ENCODE results near the gene TCN2.

Gene TCN2

GRCh38 chr22:30574095-30574981 is 32.6 kb upstream of the TCN2 start, which contains the start of gene GAL3ST1:
Gene GAL3ST1 (minus strand): TSS chr22:30574665. CDS start chr22:30557392, 17,273 bp downstream.
- no peak for TF ChIP-seq Cebpa-rat (IDR thresholded peaks at IDR 0.05)
- Histone ChIP-seq H3K9me3 (replicated peaks in 1 of 11) (no peaks in the 10 kb centered on the region), H3K27ac (no peak within 1 kb of the TSS), H3K36me3 (peaks cover 42 to 46% (median 44%) of the 10 kb centered on the region in 11 experiments), H3K9ac (no peak within 1 kb of the TSS), H4K20me1 (peaks cover 0 to 75% (median 61%) of the 10 kb centered on the region in 11 experiments; a peak in 20 of 22 replicates), H3K27me3 (peaks cover 3 to 17% (median 10%) of the 10 kb centered on the region in 11 experiments; a peak in 14 of 22 replicates), H3K4me1 (no peaks in the 10 kb centered on the region), H3K4me3 (no peak within 1 kb of the TSS), H3K4me2 (0 out of 22 replicates have a peak within 1 kb of the TSS, but pooled peaks of 1 of the 11 experiments have one; percentile 12)

GRCh38 chr22:30574997-30575671 is 31.8 kb upstream of the TCN2 start:
- Histone ChIP-seq H3K27ac (no peak overlapping the region), H3K27me3 (peaks cover 3 to 17% (median 10%) of the 10 kb centered on the region in 11 experiments; a peak in 14 of 22 replicates), H3K4me2 (0 out of 22 replicates have a peak overlapping the region, but pooled peaks of 1 of the 11 experiments have one; percentile 12), H3K9me3 (replicated peaks in 1 of 11) (no peaks in the 10 kb centered on the region), H3K36me3 (peaks cover 50 to 54% (median 52%) of the 10 kb centered on the region in 11 experiments), H3K9ac (no peak overlapping the region), H3K4me1 (no peaks in the 10 kb centered on the region), H3K4me3 (no peak overlapping the region), H4K20me1 (peaks cover 0 to 83% (median 69%) of the 10 kb centered on the region in 11 experiments; a peak in 20 of 22 replicates)
- no peak for TF ChIP-seq Cebpa-rat (IDR thresholded peaks at IDR 0.05)

GRCh38 chr22:30575859-30576258 is 31.1 kb upstream of the TCN2 start:
- H3K4me2 ChIP-seq = no peak overlapping the region
- no peak for TF ChIP-seq Cebpa-rat (IDR thresholded peaks at IDR 0.05)
- H3K9ac ChIP-seq = no peak overlapping the region
- H4K20me1 ChIP-seq = peaks cover 0 to 90% (median 73%) of the 10 kb centered on the region in 11 experiments; a peak in 20 of 22 replicates
- H3K27ac ChIP-seq = no peak overlapping the region
- peaks cover 57 to 61% (median 60%) of the 10 kb centered on the region in 11 experiments for H3K36me3 ChIP-seq
- peaks cover 3 to 17% (median 10%) of the 10 kb centered on the region in 11 experiments; a peak in 14 of 22 replicates for H3K27me3 ChIP-seq
- H3K4me3 ChIP-seq = no peak overlapping the region
- H3K4me1 ChIP-seq = no peaks in the 10 kb centered on the region
- no peaks in the 10 kb centered on the region for H3K9me3 ChIP-seq (replicated peaks in 1 of 11)

GRCh38 chr22:30578481-30578880 is 28.5 kb upstream of the TCN2 start:
- peaks cover 13 to 18% (median 17%) of the 10 kb centered on the region in 10 experiments for H3K4me1 ChIP-seq
- peaks cover 78 to 87% (median 83%) of the 10 kb centered on the region in 11 experiments for H3K36me3 ChIP-seq
- TF ChIP-seq Cebpa-rat (IDR thresholded peaks at IDR 0.05) = no peak
- H4K20me1 ChIP-seq = peaks cover 7 to 98% (median 88%) of the 10 kb centered on the region in 11 experiments; a peak in 21 of 22 replicates
- H3K27ac ChIP-seq = no peak overlapping the region
- no peak overlapping the region for H3K9ac ChIP-seq
- no peak overlapping the region for H3K4me3 ChIP-seq
- peaks cover 3 to 17% (median 10%) of the 10 kb centered on the region in 11 experiments; a peak in 14 of 22 replicates for H3K27me3 ChIP-seq
- H3K4me2 ChIP-seq = no peak overlapping the region
- H3K9me3 ChIP-seq (replicated peaks in 1 of 11) = no peaks in the 10 kb centered on the region

- TF ChIP-seq Cebpa-rat (IDR thresholded peaks at IDR 0.05) = no peak
- H3K27ac ChIP-seq = peak overlapping the region in 1 of 11 experiments; percentile 71; a peak in 1 of 22 replicates
- H3K4me3 ChIP-seq = no peak overlapping the region
- no peak overlapping the region; a peak in 1 of 22 replicates for H3K9ac ChIP-seq
- peaks cover 0 to 2% (median 0%) of the 10 kb centered on the region in 11 experiments; a peak in 3 of 22 replicates for H3K27me3 ChIP-seq
- no peaks in the 10 kb centered on the region for H3K9me3 ChIP-seq (replicated peaks in 1 of 11)
- H3K4me2 ChIP-seq = no peak overlapping the region
- H3K4me1 ChIP-seq = peaks cover 24 to 35% (median 32%) of the 10 kb centered on the region in 10 experiments
- H4K20me1 ChIP-seq = peaks cover 7 to 98% (median 82%) of the 10 kb centered on the region in 11 experiments; a peak in 19 of 22 replicates
- peaks cover 91 to 99% (median 96%) of the 10 kb centered on the region in 11 experiments for H3K36me3 ChIP-seq
These were observed 26.1 kb upstream of the TCN2 start for GRCh38 chr22:30580896-30581295.

- Histone ChIP-seq H4K20me1 (peaks cover 5 to 98% (median 78%) of the 10 kb centered on the region in 11 experiments; a peak in 18 of 22 replicates), H3K9me3 (replicated peaks in 1 of 11) (no peaks in the 10 kb centered on the region), H3K4me2 (peak overlapping the region in 10 of 11 experiments; percentile 72 to 90 (median 79); a peak in 19 of 22 replicates), H3K36me3 (peaks cover 91 to 99% (median 96%) of the 10 kb centered on the region in 11 experiments), H3K9ac (peak overlapping the region in 9 of 11 experiments; percentile 34 to 73 (median 66); a peak in 14 of 22 replicates), H3K27ac (peak overlapping the region in 9 of 11 experiments; percentile 53 to 74 (median 65); a peak in 17 of 22 replicates), H3K4me1 (peaks cover 24 to 35% (median 32%) of the 10 kb centered on the region in 10 experiments), H3K27me3 (no peaks in the 10 kb centered on the region), H3K4me3 (0 out of 20 replicates have a peak overlapping the region, but pooled peaks of 1 of the 10 experiments have one; percentile 24)
- TF ChIP-seq Cebpa-rat (IDR thresholded peaks at IDR 0.05) = no peak
These were observed 24.9 kb upstream of the TCN2 start for GRCh38 chr22:30582051-30582450.

GRCh38 chr22:30582788-30583545 is 24.0 kb upstream of the TCN2 start:
- Histone ChIP-seq H4K20me1 (peaks cover 5 to 98% (median 76%) of the 10 kb centered on the region in 11 experiments; a peak in 18 of 22 replicates), H3K36me3 (peaks cover 91 to 99% (median 96%) of the 10 kb centered on the region in 11 experiments), H3K9me3 (replicated peaks in 1 of 11) (no peaks in the 10 kb centered on the region), H3K27me3 (no peaks in the 10 kb centered on the region), H3K27ac (peak overlapping the region; percentile 49 to 74 (median 59); a peak in 21 of 22 replicates), H3K4me2 (peak overlapping the region; percentile 72 to 90 (median 79)), H3K4me1 (peaks cover 24 to 35% (median 32%) of the 10 kb centered on the region in 10 experiments), H3K4me3 (peak overlapping the region in 7 of 10 experiments; percentile 8 to 42 (median 24); a peak in 9 of 20 replicates), H3K9ac (peak overlapping the region; percentile 34 to 73 (median 66))
- no peak for TF ChIP-seq Cebpa-rat (IDR thresholded peaks at IDR 0.05)
